Measurements from ENCODE around the gene LDHA. TPM values are rescaled to one million over a fixed set of nuclear protein-coding genes. Genes with fewer than 3 reads are reported as not detected.

Gene LDHA
- total and polyA plus RNA-seq, 2 of the 13 experiments (the other 11 are each of a cell fraction or from before 2014, with no cell fraction given) = 805 to 1,547 TPM

- 98% methylated on average over 3 of the region's 3 CpGs for WGBS (ENCODE audit: low lambda C conversion rate)
- Histone ChIP-seq H2AFZ (ENCODE audit: low read length) (no peak overlapping the region), H3K27ac (ENCODE audit: extremely low read length, insufficient read depth, low read length) (no peak overlapping the region), H3K27me3 (ENCODE audit: control insufficient read depth in 1 of 2, insufficient read depth in 2 of 2, low read length in 2 of 2) (no peaks in the 10 kb centered on the region), H3K9me3 (ENCODE audit: low read length) (no peaks in the 10 kb centered on the region), H3K36me3 (replicated peaks in 1 of 2; ENCODE audit: control insufficient read depth in 1 of 2, insufficient read depth in 2 of 2, low read length in 2 of 2) (peaks cover 10 to 29% of the 10 kb centered on the region in 2 experiments; a peak in 4 of 5 replicates), H3K4me2 (ENCODE audit: low read depth, low read length) (no peak overlapping the region), H3K4me3 (replicated peaks in 1 of 3; ENCODE audit: insufficient read depth in 1 of 3, low read depth in 2 of 3, low read length in 3 of 3) (no peak overlapping the region), H3K4me1 (ENCODE audit: insufficient read depth, low read length) (peaks cover 12% of the 10 kb centered on the region; the same call in 1 of the 2 replicates), H3K79me2 (ENCODE audit: insufficient read depth, low read length) (no peaks in the 10 kb centered on the region), H3K9ac (ENCODE audit: insufficient read depth, low read depth, low read length) (no peak overlapping the region), H4K20me1 (ENCODE audit: insufficient read depth, low read length) (no peaks in the 10 kb centered on the region)
- in situ Hi-C loops (cut with HindIII; ENCODE audit: extremely low pct_ligation_motif_present, low pct_unique_long_range_greater_than_20kb) = no loop called here
- no peak for FAIRE-seq
- ChIA-PET CTCF (ENCODE audit: low intra/inter-chr PET ratio, low total read pairs) (no interaction called here), POLR2A (interaction anchor here (2.7 kb wide), 1 partner anchor 27 kb away, joined by 6 read pairs; the partner anchor contains the start of gene LDHA)
- DNase-seq (ENCODE audit: low spot score) = no peak
- no peak for TF ChIP-seq SNAPC5 (CRISPR knock-in tag; IDR thresholded peaks at IDR 0.05; ENCODE audit: borderline replicate concordance)
- TF ChIP-seq ZKSCAN8 (CRISPR knock-in tag; IDR thresholded peaks at IDR 0.05; ENCODE audit: borderline replicate concordance) = no peak
- no peak for TF ChIP-seq ZNF142 (CRISPR knock-in tag; IDR thresholded peaks at IDR 0.05)
- TF ChIP-seq CTCF (CRISPR knock-in tag; IDR thresholded peaks at IDR 0.05) = no peak
- no peak for TF ChIP-seq CENPBD1 (CRISPR knock-in tag; IDR thresholded peaks at IDR 0.05; ENCODE audit: borderline replicate concordance, low read depth)
- TF ChIP-seq HOXD1 (CRISPR knock-in tag; IDR thresholded peaks at IDR 0.05) = no peak
- intact Hi-C loops (cut with micrococcal nuclease; ENCODE audit: unreplicated experiment) = no loop called here
- no TSS peak for BruUV-seq (replicated peaks)
- no peak for ATAC-seq
Measured at GRCh38 chr11:18367431-18367830, 26.9 kb upstream of the LDHA start.
